GM18511 (cell line): ENCODE data around the gene LHFPL6.

Experiments used
- ATAC-seq: cut with Tn5 transposase; IDR thresholded peaks from one replicate; pipeline ENCODE4 v1.9.1; 2021; ENCODE audit warnings: mild to moderate bottlenecking, moderate library complexity; ENCODE audit not compliant: unreplicated experiment

Gene LHFPL6

GRCh38 chr13:39521701-39522100 is 81.3 kb downstream of the LHFPL6 start:
- ATAC-seq, result no peak

- no peak for ATAC-seq
Measured at GRCh38 chr13:39516096-39516495, 86.9 kb downstream of the LHFPL6 start.

- ATAC-seq, result no peak
Measured at GRCh38 chr13:39515224-39515714, 87.7 kb downstream of the LHFPL6 start.

GRCh38 chr13:39512687-39513086 is 90.3 kb downstream of the LHFPL6 start:
- ATAC-seq, result no peak

GRCh38 chr13:39510316-39510695 is 92.7 kb downstream of the LHFPL6 start:
- ATAC-seq, result no peak

- ATAC-seq, result no peak
Measured at GRCh38 chr13:39509616-39510315, 93.2 kb downstream of the LHFPL6 start.

GRCh38 chr13:39506559-39507390 is 96.2 kb downstream of the LHFPL6 start:
- ATAC-seq, result no peak

GRCh38 chr13:39505151-39505550 is 97.8 kb downstream of the LHFPL6 start:
- ATAC-seq, result no peak

GRCh38 chr13:39503048-39503447 is 99.9 kb downstream of the LHFPL6 start:
- no peak for ATAC-seq

- no peak for ATAC-seq
Measured at GRCh38 chr13:39501702-39502324, 101.2 kb downstream of the LHFPL6 start.

GRCh38 chr13:39499604-39500003 is 103.4 kb downstream of the LHFPL6 start:
- ATAC-seq, result no peak

GRCh38 chr13:39498471-39499114 is 104.4 kb downstream of the LHFPL6 start:
- no peak for ATAC-seq

- no peak for ATAC-seq
Measured at GRCh38 chr13:39496506-39496905, 106.5 kb downstream of the LHFPL6 start.

GRCh38 chr13:39494633-39495032 is 108.4 kb downstream of the LHFPL6 start:
- ATAC-seq, result no peak

- ATAC-seq, result no peak
Measured at GRCh38 chr13:39494006-39494405, 109.0 kb downstream of the LHFPL6 start.

- ATAC-seq, result no peak
Measured at GRCh38 chr13:39490136-39490535, 112.9 kb downstream of the LHFPL6 start.

GRCh38 chr13:39486758-39487157 is 116.2 kb downstream of the LHFPL6 start:
- ATAC-seq, result no peak

- no peak for ATAC-seq
Measured at GRCh38 chr13:39485314-39485700, 117.7 kb downstream of the LHFPL6 start.

- no peak for ATAC-seq
Measured at GRCh38 chr13:39484506-39485313, 118.3 kb downstream of the LHFPL6 start.

- ATAC-seq, result no peak
Measured at GRCh38 chr13:39483326-39483725, 119.7 kb downstream of the LHFPL6 start.
